Cardiac fibroblast (primary cell): ENCODE measurements around the gene UGT1A9.

Experiments
- DNase-seq, 2 donors: peaks; one replicate each; pipeline versions ENCODE4 v3.0.0 to v3.0.0-alpha.2; 2010; ENCODE audit warnings: low read depth in 2 of 2
- H3K4me3 ChIP-seq, 2 donors: replicated peaks in 1 of 2; 1 replicate in 1 of 2; 2 replicates in 1 of 2; pipeline ENCODE4 v1.5.1; 2011; ENCODE audit warnings: low read depth in 2 of 2, low read length in 2 of 2, mild to moderate bottlenecking in 2 of 2, moderate library complexity in 1 of 2
- CTCF ChIP-seq: IDR thresholded peaks from one replicate; pipeline ENCODE4 v1.5.1; 2011; ENCODE audit warnings: low read depth, mild to moderate bottlenecking, low read length, inconsistent platforms

Gene UGT1A9

DNA sequence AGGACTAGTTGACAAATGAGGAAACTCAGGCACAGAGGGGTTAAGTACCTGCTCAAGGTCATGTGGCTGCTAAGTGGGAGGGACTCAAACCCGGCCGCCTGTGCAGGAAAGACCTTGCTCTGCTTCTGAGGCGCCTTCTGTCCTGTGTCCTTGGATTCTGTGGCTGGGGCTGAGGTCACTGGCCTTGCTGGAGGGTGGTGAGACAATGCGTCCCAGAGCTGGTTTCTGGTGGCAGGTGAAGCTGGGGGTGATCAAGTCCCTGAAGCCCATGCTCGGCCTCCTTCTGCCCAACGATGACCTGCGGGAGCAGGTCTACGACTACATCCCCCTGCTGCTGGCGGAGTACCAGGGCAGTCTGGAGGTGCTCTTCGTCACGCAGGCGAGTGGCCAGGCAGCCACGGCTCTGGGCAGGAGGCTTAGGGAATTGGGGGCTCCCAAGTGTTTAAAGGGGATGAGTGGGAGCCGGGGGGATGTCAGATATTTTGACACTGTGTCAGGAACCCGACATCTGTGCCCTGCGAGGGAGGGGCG is 122.5 kb downstream of the UGT1A9 start:
- TF ChIP-seq CTCF: no peak

GRCh38 chr2:233795735-233796171 is 124.1 kb downstream of the UGT1A9 start:
- no peak for DNase-seq

More for the DNA sequence above, 122.5 kb downstream of the UGT1A9 start:
- DNase-seq: no peak
- H3K4me3 ChIP-seq: no peak overlapping the region

GRCh38 chr2:233796254-233796653 is 124.6 kb downstream of the UGT1A9 start:
- TF ChIP-seq CTCF: no peak
- H3K4me3 ChIP-seq: no peak overlapping the region
- no peak for DNase-seq

More at GRCh38 chr2:233795735-233796171, 124.1 kb downstream of the UGT1A9 start:
- no peak overlapping the region for H3K4me3 ChIP-seq
- TF ChIP-seq CTCF: no peak

DNA sequence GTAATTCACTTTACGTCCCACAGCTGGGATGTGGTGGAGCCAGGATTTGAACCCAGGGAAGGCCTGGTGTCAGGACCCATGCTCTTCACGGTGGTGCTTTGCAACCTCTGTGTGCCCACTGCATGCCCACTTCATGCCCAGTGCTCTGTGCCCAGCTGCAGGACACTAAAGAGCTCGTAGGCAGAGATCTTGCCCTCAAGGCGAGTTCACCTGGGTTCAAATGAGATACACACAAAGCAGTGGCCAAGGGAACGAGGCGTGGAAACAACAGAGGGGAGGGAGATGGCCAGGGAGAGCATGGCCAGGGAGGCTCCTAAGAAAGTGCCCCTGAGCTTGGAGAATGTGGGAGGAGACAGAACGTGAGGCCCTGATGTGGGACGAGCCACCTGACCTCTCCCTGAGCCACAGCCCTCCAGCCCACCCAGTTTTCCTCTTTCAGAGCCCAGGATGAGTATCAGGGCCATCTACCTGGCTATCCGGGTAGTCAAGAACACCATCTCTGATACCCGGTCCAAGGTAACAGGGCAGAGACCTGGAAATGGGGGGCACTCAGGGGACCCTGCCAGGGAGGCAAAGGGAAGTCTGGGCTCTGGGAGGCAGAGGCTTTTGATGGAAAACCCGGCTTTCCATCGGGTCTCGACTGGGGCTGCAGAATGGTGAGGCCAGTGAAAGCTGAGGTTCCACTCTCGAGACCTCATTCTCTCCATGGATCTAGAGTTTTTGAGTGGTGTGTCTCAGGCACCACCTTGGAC is 126.8 kb downstream of the UGT1A9 start:
- no peak overlapping the region for H3K4me3 ChIP-seq
- no peak for DNase-seq
- TF ChIP-seq CTCF: no peak

DNA sequence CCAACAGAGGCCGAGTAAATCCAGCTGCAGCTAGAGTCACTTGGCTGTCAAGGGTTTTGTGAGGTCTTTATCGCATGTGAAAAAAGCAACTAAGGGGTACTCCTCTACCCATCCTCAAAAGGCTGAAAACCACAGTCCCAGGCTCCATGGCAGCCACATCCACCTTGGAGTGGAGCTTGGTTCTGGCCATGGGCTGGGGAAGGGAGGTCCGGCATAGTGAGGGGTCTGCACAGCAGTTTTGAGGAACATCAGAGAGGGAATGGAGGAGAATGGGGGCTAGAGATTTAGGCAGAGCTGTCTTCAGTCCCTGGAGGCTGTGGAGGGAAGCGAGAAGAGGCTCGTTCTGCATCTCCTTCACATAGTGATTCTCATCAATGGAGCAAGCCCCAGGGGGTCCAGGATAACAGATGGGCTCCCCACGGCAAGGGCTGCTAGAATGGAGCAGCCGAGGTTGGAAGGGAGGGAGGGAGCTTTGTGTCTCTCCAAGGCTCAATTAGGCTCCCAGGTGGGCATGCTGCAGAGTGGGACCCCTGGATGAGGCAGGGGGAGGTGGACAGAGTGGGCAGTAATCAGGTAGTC is 127.5 kb downstream of the UGT1A9 start:
- no peak for TF ChIP-seq CTCF
- H3K4me3 ChIP-seq: no peak overlapping the region
- no peak for DNase-seq

DNA sequence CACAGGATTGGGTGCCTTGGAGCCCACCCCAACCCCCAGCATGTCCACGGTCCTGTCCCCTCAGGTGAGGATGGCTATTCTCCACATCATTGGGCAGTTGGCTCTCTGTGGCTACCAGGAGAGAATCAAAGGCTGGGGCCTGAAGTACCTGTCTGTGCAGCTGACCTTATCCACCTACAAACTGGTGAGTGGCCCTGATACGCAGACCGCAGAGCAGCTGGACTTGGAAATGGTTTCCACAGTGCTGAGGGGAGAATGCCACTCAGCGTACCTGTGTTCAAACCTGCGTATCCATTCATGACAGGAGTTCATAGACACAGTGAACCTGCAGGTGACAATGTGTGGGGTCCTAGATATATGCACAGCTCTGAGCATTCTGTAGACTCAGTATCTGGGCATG is 128.0 kb downstream of the UGT1A9 start:
- DNase-seq: no peak
- no peak overlapping the region for H3K4me3 ChIP-seq
- TF ChIP-seq CTCF: no peak
